NCI-H1048 (cell line): Measurements from ENCODE around the gene CSMD2.

Experiments used
- DNase-seq: peaks from one replicate; lab custom pipeline; 2025; lab: John Stamatoyannopoulos, UW

CSMD2 gene

GRCh38 chr1:33852711-33853110, 312.3 kb downstream of the CSMD2 start:
- DNase-seq: no peak

- no peak for DNase-seq
These were observed 314.5 kb downstream of the CSMD2 start for GRCh38 chr1:33850481-33850880.

- no peak for DNase-seq
These were observed 315.8 kb downstream of the CSMD2 start for GRCh38 chr1:33849211-33849610.

GRCh38 chr1:33848205-33848937, 316.7 kb downstream of the CSMD2 start:
- no peak for DNase-seq

- DNase-seq: no peak
These were observed 318.2 kb downstream of the CSMD2 start for GRCh38 chr1:33846861-33847260.

- no peak for DNase-seq
These were observed 320.9 kb downstream of the CSMD2 start for GRCh38 chr1:33844166-33844565.

- DNase-seq: no peak
These were observed 322.7 kb downstream of the CSMD2 start for GRCh38 chr1:33842348-33842747.

GRCh38 chr1:33841494-33841893, 323.5 kb downstream of the CSMD2 start:
- DNase-seq: no peak

GRCh38 chr1:33837635-33838034, 327.4 kb downstream of the CSMD2 start:
- DNase-seq: no peak

- DNase-seq: no peak
These were observed 328.1 kb downstream of the CSMD2 start for GRCh38 chr1:33836911-33837310.

GRCh38 chr1:33828654-33829053, 336.4 kb downstream of the CSMD2 start:
- no peak for DNase-seq

- no peak for DNase-seq
These were observed 337.0 kb downstream of the CSMD2 start for GRCh38 chr1:33828059-33828458.

GRCh38 chr1:33826711-33827110, 338.3 kb downstream of the CSMD2 start:
- no peak for DNase-seq

- DNase-seq: no peak
These were observed 338.7 kb downstream of the CSMD2 start for GRCh38 chr1:33826311-33826710.

GRCh38 chr1:33825506-33825905, 339.5 kb downstream of the CSMD2 start:
- no peak for DNase-seq

GRCh38 chr1:33824971-33825370, 340.1 kb downstream of the CSMD2 start:
- no peak for DNase-seq

- DNase-seq: no peak
These were observed 340.7 kb downstream of the CSMD2 start for GRCh38 chr1:33824321-33824720.

GRCh38 chr1:33823830-33824229, 341.2 kb downstream of the CSMD2 start:
- no peak for DNase-seq

GRCh38 chr1:33823401-33823800, 341.6 kb downstream of the CSMD2 start:
- no peak for DNase-seq

GRCh38 chr1:33822396-33822795, 342.6 kb downstream of the CSMD2 start:
- no peak for DNase-seq

GRCh38 chr1:33821291-33821690, 343.7 kb downstream of the CSMD2 start:
- no peak for DNase-seq

- DNase-seq: no peak
These were observed 344.2 kb downstream of the CSMD2 start for GRCh38 chr1:33820804-33821203.

- DNase-seq: no peak
These were observed 345.1 kb downstream of the CSMD2 start for GRCh38 chr1:33819913-33820311.

- no peak for DNase-seq
These were observed 345.6 kb downstream of the CSMD2 start for GRCh38 chr1:33819290-33819912.
